Left forelimb (tissue), 1 donor: ENCODE results near the gene FHIP2A.
A peak's percentile ranks its signal among the peaks of the same experiment; 100 is the strongest.
"Not testable (repeated sequence)": the region's sequence is repeated elsewhere in the genome, so short reads cannot be mapped to it uniquely, and the experiment has no call there.

Source experiments
- DNase-seq: peaks from one replicate; pipeline ENCODE4 v3.0.0-alpha.2; 2018; ENCODE audit warnings: low spot score

Gene FHIP2A

GRCh38 chr10:114821293-114821914 is at the start of gene FHIP2A:
FHIP2A (plus strand) TSS chr10:114821780; CDS start chr10:114822079, 299 bp downstream.
- DNase-seq: peak; percentile 90

DNA sequence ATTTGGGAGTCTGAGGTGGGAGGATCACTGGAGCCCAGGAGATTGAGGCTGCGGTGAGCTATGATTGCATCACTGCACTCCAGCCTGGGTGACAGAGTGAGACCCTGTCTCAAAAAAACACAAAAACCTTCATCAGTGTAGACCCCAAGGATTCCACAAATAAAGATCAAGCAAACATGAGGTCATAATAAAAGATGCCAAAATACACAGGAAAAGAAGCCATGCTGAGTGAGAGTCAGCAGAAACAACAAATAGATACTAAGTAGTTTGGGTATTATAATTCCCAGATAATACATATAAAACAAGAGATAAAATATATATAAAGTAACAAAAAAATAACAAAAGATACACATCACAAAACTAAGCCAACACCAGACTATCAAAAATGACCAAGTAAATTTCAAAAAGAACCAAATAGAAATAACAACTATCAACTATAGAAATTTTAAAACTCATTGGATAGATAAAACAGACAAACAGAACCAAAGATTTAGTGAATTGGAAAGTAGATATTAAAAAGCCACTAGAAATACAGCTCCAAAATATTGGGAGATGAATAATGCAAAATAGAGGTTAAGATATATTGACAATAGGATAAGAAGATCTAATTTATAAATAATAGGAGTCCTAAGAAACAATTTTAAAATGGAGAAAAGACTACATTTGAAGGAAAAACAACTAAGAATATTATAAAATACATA is 48.9 kb upstream of the FHIP2A start:
- DNase-seq: no peak

DNA sequence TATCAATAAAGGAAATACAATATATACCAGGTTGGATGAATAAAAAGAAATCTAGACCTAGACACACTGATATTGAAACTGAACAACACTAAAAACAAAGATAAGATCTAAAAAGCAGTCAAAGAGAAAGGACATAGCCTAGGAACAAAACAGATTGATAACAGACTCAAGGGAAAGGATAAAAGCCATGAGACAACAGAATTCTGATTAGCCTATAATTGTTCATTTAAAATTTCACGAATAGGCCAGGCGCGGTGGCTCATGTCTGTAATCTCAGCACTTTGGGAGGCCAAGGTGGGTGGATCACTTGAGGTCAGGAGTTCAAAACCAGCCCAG is 48.4 kb upstream of the FHIP2A start:
- DNase-seq: no peak

DNA sequence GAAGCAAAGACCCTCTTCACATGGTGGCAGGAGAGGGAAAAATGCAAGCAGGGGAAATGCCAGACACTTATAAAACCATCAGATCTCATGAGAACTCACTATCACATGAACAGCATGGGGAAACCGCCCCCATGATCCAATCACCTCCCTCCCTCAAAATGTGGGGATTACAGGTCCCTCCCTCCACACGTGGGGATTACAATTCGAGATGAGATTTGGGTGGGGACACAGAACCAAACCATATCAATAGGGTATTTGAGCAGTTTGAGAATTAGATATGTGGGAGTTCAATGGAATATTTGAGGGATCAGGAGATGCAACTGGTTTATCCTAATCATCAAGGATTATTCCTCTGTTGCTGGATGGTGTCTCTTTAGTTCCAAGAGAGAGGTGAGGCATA is 46.5 kb upstream of the FHIP2A start:
- DNase-seq: not testable (repeated sequence)

DNA sequence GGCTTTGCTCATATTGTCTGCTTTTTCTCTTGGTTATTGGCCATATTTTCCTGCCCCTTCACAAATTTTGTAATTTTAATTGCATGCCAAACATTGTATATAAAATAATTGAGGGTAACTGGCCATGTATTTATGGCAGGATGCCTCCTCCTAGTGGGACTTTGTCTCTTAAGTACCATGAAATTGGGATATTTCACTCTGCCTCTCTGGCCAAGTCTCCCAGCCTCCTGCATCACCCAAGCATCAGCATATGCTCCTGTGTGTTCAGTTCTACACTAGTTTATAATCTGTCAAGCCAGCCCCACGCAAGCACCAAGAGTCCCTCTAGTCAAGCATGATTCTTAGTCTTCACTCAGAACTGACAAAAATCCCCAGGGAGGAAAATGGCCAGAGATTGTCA is 44.2 kb upstream of the FHIP2A start:
- no peak for DNase-seq

- DNase-seq: no peak
Observed at GRCh38 chr10:114779803-114780576, 41.6 kb upstream of the FHIP2A start.

GRCh38 chr10:114780577-114781184 is 40.9 kb upstream of the FHIP2A start:
- DNase-seq: no peak

DNA sequence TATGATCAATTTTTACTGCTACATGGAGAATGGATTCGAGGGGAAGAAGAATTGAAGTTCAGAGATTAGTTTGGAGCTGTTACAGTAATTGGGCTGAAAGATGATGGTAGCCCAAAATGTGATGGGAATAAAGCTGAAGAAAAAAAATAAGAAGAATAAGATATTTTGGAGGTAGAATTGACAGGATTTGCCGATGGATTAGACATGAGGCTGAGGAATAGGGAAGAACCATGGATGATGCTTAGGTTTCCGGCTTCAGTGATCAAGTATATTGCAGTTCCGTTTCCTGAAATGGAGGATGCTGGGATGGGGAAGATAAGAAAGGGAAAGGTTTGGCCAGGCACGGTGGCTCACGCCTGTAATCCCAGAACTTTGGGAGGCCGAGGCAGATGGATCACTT is 38.9 kb upstream of the FHIP2A start:
- DNase-seq: no peak

- DNase-seq: no peak
Observed at GRCh38 chr10:114783686-114784085, 37.9 kb upstream of the FHIP2A start.

DNA sequence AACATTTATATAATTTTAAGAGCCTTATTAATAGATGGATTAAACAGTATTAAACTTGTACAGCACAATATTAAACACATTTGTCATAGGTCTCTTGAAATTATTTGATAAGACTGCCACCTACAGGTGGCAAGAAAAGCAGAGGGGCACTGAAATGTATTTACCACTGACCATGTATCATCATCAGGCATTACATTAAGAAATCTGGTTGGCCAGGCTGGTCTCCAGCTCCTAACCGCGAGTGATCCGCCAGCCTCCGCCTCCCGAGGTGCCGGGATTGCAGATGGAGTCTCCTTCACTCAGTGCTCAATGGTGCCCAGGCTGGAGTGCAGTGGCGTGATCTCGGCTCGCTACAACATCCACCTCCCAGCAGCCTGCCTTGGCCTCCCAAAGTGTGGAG is 35.1 kb upstream of the FHIP2A start:
- not testable (repeated sequence) for DNase-seq

GRCh38 chr10:114787131-114787530 is 34.4 kb upstream of the FHIP2A start:
- DNase-seq: not testable (repeated sequence)

DNA sequence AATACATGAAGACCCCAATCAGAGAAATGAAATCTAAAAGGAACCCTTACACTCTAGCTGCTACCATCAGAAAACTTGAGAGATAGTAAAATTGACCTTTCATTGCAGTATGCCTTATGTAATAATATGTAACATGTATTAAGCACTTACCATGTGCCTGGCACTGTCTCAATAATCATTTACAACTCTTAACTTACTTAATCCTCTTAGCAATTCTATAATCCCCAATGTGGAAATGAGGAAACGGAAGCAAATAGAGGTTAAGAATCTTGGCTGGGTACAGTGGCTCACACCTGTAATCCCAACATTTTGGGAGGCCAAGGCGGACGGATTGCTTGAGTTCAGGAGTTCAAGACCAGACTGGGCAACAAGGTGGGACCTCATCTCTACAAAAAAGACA is 29.8 kb upstream of the FHIP2A start:
- DNase-seq: no peak

- no peak for DNase-seq
Observed at GRCh38 chr10:114795039-114795438, 26.5 kb upstream of the FHIP2A start.

GRCh38 chr10:114800361-114800760 is 21.2 kb upstream of the FHIP2A start:
- no peak for DNase-seq

DNA sequence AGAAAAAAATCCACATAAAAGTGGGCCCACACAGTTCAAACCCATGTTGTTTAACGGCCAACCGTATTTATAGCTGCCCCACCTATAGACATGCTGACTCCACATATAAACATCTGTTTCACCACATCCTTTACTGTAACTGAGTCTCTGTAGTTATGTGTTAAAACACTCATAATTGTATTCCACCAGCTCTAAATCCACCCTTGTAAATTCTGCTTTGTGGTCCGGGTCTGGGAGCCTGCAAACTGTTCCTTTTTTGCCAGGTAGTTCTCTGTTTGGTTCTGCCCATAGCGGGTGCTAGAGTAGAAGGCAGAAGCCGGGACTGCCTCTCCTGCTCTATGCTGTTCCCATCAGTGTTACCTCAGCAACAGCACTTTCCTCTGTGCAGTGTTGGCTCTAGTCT is 20.2 kb upstream of the FHIP2A start:
- no peak for DNase-seq

GRCh38 chr10:114802177-114802576 is 19.4 kb upstream of the FHIP2A start:
- no peak for DNase-seq

DNA sequence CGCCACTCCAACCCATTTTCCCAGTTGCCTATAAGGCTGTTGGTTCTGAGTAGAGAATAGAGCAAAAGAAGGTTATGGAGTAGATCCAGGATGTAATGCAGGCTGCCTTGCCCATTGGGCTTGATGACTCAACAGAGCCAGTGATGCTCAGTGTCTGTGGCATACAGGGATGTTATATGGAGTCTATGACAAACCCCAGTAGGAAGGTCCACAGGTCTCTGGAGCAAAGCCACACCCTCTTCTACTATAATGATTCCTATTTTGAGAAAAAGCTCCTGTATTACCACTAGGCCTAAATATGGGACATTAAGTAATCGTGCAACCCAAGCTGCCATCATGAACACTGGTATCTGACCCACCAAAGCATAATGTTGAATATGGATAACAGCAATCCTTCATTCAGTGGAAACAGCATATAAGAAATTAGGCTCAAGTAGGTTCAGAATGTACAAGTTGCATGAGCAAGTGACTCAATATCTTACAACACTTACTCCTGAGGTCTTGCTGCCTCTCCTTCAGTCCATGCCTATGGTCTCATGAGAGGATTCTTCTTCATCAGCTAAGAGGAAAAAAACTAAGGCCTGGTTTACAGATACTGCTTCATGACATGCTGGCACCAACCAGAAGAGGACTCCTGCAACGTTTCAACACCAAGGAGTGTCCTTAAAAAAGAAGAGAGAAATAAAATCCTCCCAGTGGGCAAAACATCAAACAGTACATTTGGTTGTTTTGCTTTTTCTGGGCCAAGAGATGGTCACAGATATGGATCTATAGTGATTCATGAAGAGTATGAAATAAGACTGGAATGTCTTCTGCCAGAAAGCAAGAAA is 14.8 kb upstream of the FHIP2A start:
- no peak for DNase-seq

DNA sequence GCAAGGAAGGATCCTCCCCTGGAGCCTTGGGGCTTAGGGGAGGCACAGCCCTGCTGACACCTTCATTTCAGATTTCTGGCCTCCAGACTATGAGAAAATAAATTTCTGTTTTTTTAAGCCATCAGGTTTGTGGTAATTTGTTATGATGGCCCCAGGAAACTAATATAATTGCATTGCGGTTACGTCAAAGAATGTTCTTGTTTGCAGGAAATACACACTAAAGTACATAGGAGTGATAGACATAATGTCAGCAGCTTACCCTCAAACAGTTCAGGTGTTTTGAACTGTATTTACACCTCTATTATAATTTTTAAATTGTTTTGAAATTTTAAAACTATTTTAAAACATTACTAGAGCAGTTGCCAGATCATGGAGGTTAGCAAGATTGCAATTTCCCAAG is 12.6 kb upstream of the FHIP2A start:
- DNase-seq: no peak

DNA sequence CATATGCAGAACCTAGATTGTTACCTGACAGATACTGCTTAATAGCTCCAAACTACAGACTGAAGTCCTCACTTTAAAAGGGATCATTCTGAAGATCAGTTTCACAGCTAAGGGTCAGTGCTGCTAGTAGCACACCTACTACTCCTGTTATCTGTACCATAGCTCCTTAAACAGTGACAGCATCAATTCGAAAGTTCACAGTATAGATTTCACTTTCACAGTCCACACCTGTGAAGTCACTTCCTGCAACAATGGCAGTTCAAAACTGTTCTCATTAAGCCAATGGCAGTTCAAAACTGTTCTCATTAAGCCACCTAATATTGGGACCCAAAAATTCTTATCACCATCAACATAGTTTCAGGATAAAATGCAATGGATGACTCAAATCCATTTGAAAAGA is 10.7 kb upstream of the FHIP2A start:
- no peak for DNase-seq

DNA sequence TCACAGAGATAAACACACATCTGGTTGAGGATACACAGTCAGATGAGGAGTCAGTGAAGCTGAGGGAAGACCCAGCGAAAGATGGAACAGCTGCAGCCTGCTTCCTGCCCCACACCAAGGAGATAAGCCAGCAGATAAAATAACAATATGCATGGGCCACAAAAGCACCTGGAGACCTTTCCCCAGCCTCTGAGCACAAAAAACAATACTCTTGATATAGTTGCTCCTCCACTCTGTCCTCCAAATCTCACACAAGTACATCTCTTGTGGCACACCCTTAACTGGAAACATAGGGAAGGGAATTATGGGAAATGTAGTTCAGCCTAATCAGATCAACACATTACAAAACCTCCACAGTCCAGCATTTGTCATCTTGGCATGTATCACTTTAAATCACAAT is 9.7 kb upstream of the FHIP2A start:
- no peak for DNase-seq

- DNase-seq: no peak
Observed at GRCh38 chr10:114815791-114816190, 5.8 kb upstream of the FHIP2A start.

DNA sequence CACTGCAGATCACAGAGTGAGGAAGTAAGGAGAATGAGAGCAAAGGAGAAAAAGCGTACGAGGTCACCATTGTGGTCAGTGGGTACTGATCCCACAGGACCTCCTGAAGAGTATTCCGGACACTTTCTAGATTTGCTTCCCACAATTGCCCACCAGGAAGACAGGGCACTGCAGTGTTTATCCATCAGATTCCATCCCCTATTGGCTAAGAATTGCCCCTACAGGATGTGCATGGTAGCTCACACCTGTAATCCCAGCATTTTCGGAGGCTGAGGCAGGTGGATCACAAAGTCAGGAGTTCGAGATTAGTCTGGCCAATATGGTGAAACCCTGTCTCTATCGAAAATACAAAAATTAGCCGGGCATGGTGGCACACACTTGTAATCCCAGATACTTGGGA is 5.3 kb upstream of the FHIP2A start:
- no peak for DNase-seq
